Liver (tissue), 9 donors: ENCODE data around the gene TENM3. TPM values are rescaled to one million over a fixed set of nuclear protein-coding genes. Genes with fewer than 3 reads are reported as not detected.

ENCODE experiments used
- DNase-seq: peaks from one replicate; pipeline ENCODE4 v3.0.0-alpha.2; 2017; ENCODE audit warnings: low spot score
- H3K27ac ChIP-seq, 2 donors: one replicate each; pipeline ENCODE4 v1.7.0; 2013; ENCODE audit warnings: inconsistent platforms in 2 of 2, low read length in 2 of 2, control low read depth in 1 of 2, low read depth in 1 of 2, mild to moderate bottlenecking in 1 of 2
- H3K27me3 ChIP-seq, 4 donors: one replicate each; pipeline versions ENCODE4 v1.6.1 to v1.7.0; 2013; ENCODE audit warnings: low read length in 3 of 4, inconsistent platforms in 1 of 4, mild to moderate bottlenecking in 1 of 4, moderate library complexity in 1 of 4; ENCODE audit not compliant: control insufficient read depth in 4 of 4, insufficient read depth in 4 of 4
- H3K36me3 ChIP-seq, 4 donors: one replicate each; pipeline versions ENCODE4 v1.6.1 to v1.7.0; 2013; ENCODE audit warnings: low read length in 3 of 4, mild to moderate bottlenecking in 3 of 4, low read depth in 1 of 4, moderate library complexity in 1 of 4; ENCODE audit not compliant: control insufficient read depth in 4 of 4, insufficient read depth in 3 of 4
- H3K4me1 ChIP-seq, 4 donors: one replicate each; pipeline versions ENCODE4 v1.6.1 to v1.7.0; 2013; ENCODE audit warnings: low read length in 3 of 4, mild to moderate bottlenecking in 3 of 4, moderate library complexity in 1 of 4; ENCODE audit not compliant: control insufficient read depth in 4 of 4, insufficient read depth in 4 of 4
- H3K4me3 ChIP-seq, 3 donors: one replicate each; pipeline versions ENCODE4 v1.6.1 to v1.7.0; 2013; ENCODE audit warnings: low read length in 3 of 3, control low read depth in 1 of 3, low read depth in 1 of 3, mild to moderate bottlenecking in 1 of 3
- H3K9ac ChIP-seq, 2 donors: one replicate each; pipeline ENCODE4 v1.7.0; 2013; ENCODE audit warnings: low read length in 2 of 2, mild to moderate bottlenecking in 2 of 2, moderate library complexity in 2 of 2, control low read depth in 1 of 2, low read depth in 1 of 2
- H3K9me3 ChIP-seq, 4 donors: one replicate each; pipeline versions ENCODE4 v1.6.1 to v1.7.0; 2013; ENCODE audit warnings: low read length in 3 of 4; ENCODE audit not compliant: control insufficient read depth in 4 of 4
- ATF3 ChIP-seq: IDR thresholded peaks from 2 replicates; pipeline ENCODE4 v1.6.1; 2016; ENCODE audit warnings: antibody characterized with exemption
- CTCF ChIP-seq: fragments of 150-350 bp; IDR thresholded peaks from 2 replicates; pipeline ENCODE4 v1.5.1; 2017; ENCODE audit warnings: improper control_type of control experiment, low read depth, low read length; ENCODE audit not compliant: missing input control
- EGR1 ChIP-seq, 2 donors: IDR thresholded peaks; 2 replicates each; pipeline ENCODE4 v1.6.1; 2016 to 2018; ENCODE audit warnings: antibody characterized with exemption in 2 of 2, low read depth in 2 of 2
- FOXA1 ChIP-seq: IDR thresholded peaks from 2 replicates; pipeline ENCODE4 v1.6.1; 2016; ENCODE audit warnings: antibody characterized with exemption
- FOXA2 ChIP-seq: IDR thresholded peaks from 2 replicates; pipeline ENCODE4 v1.6.1; 2016; ENCODE audit warnings: antibody characterized with exemption
- GABPA ChIP-seq, 2 donors: IDR thresholded peaks in 1 of 2; conservative IDR thresholded peaks in 1 of 2; 2 replicates each; pipeline ENCODE4 v1.6.1; 2016; ENCODE audit warnings: antibody characterized with exemption in 2 of 2, mild to moderate bottlenecking in 1 of 2, moderate library complexity in 1 of 2
- HNF4A ChIP-seq, 2 donors: conservative IDR thresholded peaks; 2 replicates each; pipeline ENCODE4 v1.6.1; 2016; ENCODE audit warnings: antibody characterized with exemption in 2 of 2, mild to moderate bottlenecking in 2 of 2
- HNF4G ChIP-seq: IDR thresholded peaks from 2 replicates; pipeline ENCODE4 v1.6.1; 2016; ENCODE audit warnings: antibody characterized with exemption
- JUND ChIP-seq, 2 donors: IDR thresholded peaks; 2 replicates each; pipeline ENCODE4 v1.6.1; 2016; ENCODE audit warnings: antibody characterized with exemption in 2 of 2
- MAX ChIP-seq: IDR thresholded peaks from 2 replicates; pipeline ENCODE4 v1.6.1; 2016; ENCODE audit warnings: antibody characterized with exemption
- NR2F2 ChIP-seq: IDR thresholded peaks from 2 replicates; pipeline ENCODE4 v1.6.1; 2016; ENCODE audit warnings: antibody characterized with exemption
- RAD21 ChIP-seq, 2 donors: IDR thresholded peaks; 2 replicates each; pipeline ENCODE4 v1.6.1; 2016; ENCODE audit warnings: antibody characterized with exemption in 2 of 2, mild to moderate bottlenecking in 2 of 2
- REST ChIP-seq: IDR thresholded peaks from 2 replicates; pipeline ENCODE4 v1.6.1; 2016; ENCODE audit warnings: antibody characterized with exemption, mild to moderate bottlenecking
- RXRA ChIP-seq, 2 donors: IDR thresholded peaks; 2 replicates each; pipeline ENCODE4 v1.6.1; 2017 to 2018; ENCODE audit warnings: antibody characterized with exemption in 2 of 2, mild to moderate bottlenecking in 1 of 2
- SP1 ChIP-seq: IDR thresholded peaks from 2 replicates; pipeline ENCODE4 v1.6.1; 2018; ENCODE audit warnings: antibody characterized with exemption, mild to moderate bottlenecking
- TAF1 ChIP-seq: conservative IDR thresholded peaks from 2 replicates; pipeline ENCODE4 v1.6.1; 2016; ENCODE audit warnings: antibody characterized with exemption, mild to moderate bottlenecking
- YY1 ChIP-seq: IDR thresholded peaks from 2 replicates; pipeline ENCODE4 v1.6.1; 2016; ENCODE audit warnings: antibody characterized with exemption, mild to moderate bottlenecking
- ZBTB33 ChIP-seq: IDR thresholded peaks from 2 replicates; pipeline ENCODE4 v1.6.1; 2016; ENCODE audit warnings: antibody characterized with exemption
- WGBS: extraction: QIAGEN DNeasy Blood & Tissue Kit; methylation state at CpG from one replicate; pipeline ENCODE4 v1.1.7; 2013; 5-methylcytosine and 5-hydroxymethylcytosine counted together
- polyA plus RNA-seq, 2 donors: library from polyadenylated mRNA; stranded (reverse) in 1 of 2; unstranded in 1 of 2; fragments of 200-250 nt in 1 of 2; fragments of >200 nt in 1 of 2; fragmentation: Nextera tagmentation in 1 of 2; extraction: Ambion mirVana in 1 of 2; gene quantifications; one replicate each; pipeline versions ENCODE4 v1.2.1 to v1.2.3, GENCODE V29; 2013 to 2015
- total RNA-seq, 2 donors: library from RNA; depleted of rRNA; stranded (reverse); fragments of >200 nt; gene quantifications; one replicate each; pipeline ENCODE4 v1.2.3, GENCODE V29; 2014
- donor health status: healthy.
- donor health status: healthy.
- donor health status: healthy.
- donor health status: healthy.
- donor health status: healthy.

Gene TENM3
- total and polyA plus RNA-seq, 4 donors: 0.32 to 16.8 (median 0.70) TPM

GRCh38 chr4:182837831-182838230, 594.6 kb downstream of the TENM3 start:
- DNase-seq: no peak
- no peaks in the 10 kb centered on the region for H3K36me3 ChIP-seq
- TF ChIP-seq RXRA (IDR thresholded peaks at IDR 0.05) (no peak), JUND (IDR thresholded peaks at IDR 0.05) (no peak), NR2F2 (no peak)
- H3K4me3 ChIP-seq: no peak overlapping the region
- 90% methylated on average over 12 of the region's 12 CpGs for WGBS
- H3K27me3 ChIP-seq: no peaks in the 10 kb centered on the region
- H3K9me3 ChIP-seq: no peaks in the 10 kb centered on the region
- no peak overlapping the region for H3K9ac ChIP-seq
- no peak overlapping the region for H3K27ac ChIP-seq
- no peaks in the 10 kb centered on the region for H3K4me1 ChIP-seq

- Histone ChIP-seq H3K9ac (no peak overlapping the region), H3K4me3 (no peak overlapping the region), H3K4me1 (no peaks in the 10 kb centered on the region), H3K27me3 (no peaks in the 10 kb centered on the region), H3K9me3 (no peaks in the 10 kb centered on the region), H3K36me3 (no peaks in the 10 kb centered on the region), H3K27ac (no peak overlapping the region)
- WGBS: 84% methylated on average over 10 of the region's 10 CpGs
- TF ChIP-seq ZBTB33 (no peak), NR2F2 (no peak), TAF1 (no peak), REST (no peak), FOXA2 (no peak), SP1 (no peak), CTCF (no peak), YY1 (no peak), HNF4A (conservative IDR thresholded peaks at IDR 0.05) (no peak), JUND (IDR thresholded peaks at IDR 0.05) (no peak), GABPA (IDR thresholded peaks at IDR 0.05 in 1 of 2, conservative IDR thresholded peaks at IDR 0.05 in 1 of 2) (no peak), RXRA (IDR thresholded peaks at IDR 0.05) (no peak), FOXA1 (no peak), MAX (no peak), ATF3 (no peak), HNF4G (no peak), RAD21 (IDR thresholded peaks at IDR 0.05) (no peak), EGR1 (IDR thresholded peaks at IDR 0.05; ENCODE audit: low read depth in 2 of 2) (no peak)
- no peak for DNase-seq
Observed at GRCh38 chr4:182838535-182838934, 595.3 kb downstream of the TENM3 start.
